Glutamatergic neuron (in vitro differentiated cells): Measurements from ENCODE around the gene KLHL1. TPM values are rescaled to one million over a fixed set of nuclear protein-coding genes. Genes with fewer than 3 reads are reported as not detected.
A peak's percentile ranks its signal among the peaks of the same experiment; 100 is the strongest.

Experiments used
- DNase-seq: peaks from one replicate; pipeline ENCODE4 v3.0.0; 2022
- H3K27ac Mint-ChIP-seq: one replicate; pipeline ENCODE4 v1.8.0; 2020; ENCODE audit warnings: mild to moderate bottlenecking, mixed read lengths, inconsistent platforms; ENCODE audit not compliant: unreplicated experiment
- H3K27me3 Mint-ChIP-seq: one replicate; pipeline ENCODE4 v1.8.0; 2020; ENCODE audit warnings: mild to moderate bottlenecking, moderate library complexity, mixed read lengths, inconsistent platforms; ENCODE audit not compliant: unreplicated experiment
- H3K36me3 Mint-ChIP-seq: one replicate; pipeline ENCODE4 v1.8.0; 2020; ENCODE audit warnings: mild to moderate bottlenecking, mixed read lengths, inconsistent platforms; ENCODE audit not compliant: unreplicated experiment
- H3K4me1 Mint-ChIP-seq: one replicate; pipeline ENCODE4 v1.8.0; 2020; ENCODE audit warnings: mild to moderate bottlenecking, low read depth, mixed read lengths, inconsistent platforms; ENCODE audit not compliant: unreplicated experiment
- H3K4me3 Mint-ChIP-seq: one replicate; pipeline ENCODE4 v1.8.0; 2020; ENCODE audit warnings: mild to moderate bottlenecking, mixed read lengths, inconsistent platforms; ENCODE audit not compliant: unreplicated experiment
- H3K9me3 Mint-ChIP-seq: one replicate; pipeline ENCODE4 v1.8.0; 2020; ENCODE audit warnings: mild to moderate bottlenecking, moderate library complexity, mixed read lengths, inconsistent platforms; ENCODE audit not compliant: unreplicated experiment
- total RNA-seq: library from RNA; stranded (reverse); fragmentation: NEBNext Ultra II Directional; extraction: Animal tissue kit (Norgen Biotek cat#: 25700); gene quantifications from one replicate; pipeline ENCODE4 v1.2.1, GENCODE V29; 2021; ENCODE audit not compliant: unreplicated experiment
- TF ChIP-seq, protein P1 (sequence below): fragments of 200-600 bp; sonication (generic); IDR thresholded peaks from one replicate; pipeline ENCODE4 v1.5.0; 2021; ENCODE audit not compliant: partially characterized antibody, unreplicated experiment

Gene KLHL1
- total RNA-seq, 1 donor from 2014 or later, result not detected

- TF ChIP-seq, protein P1, sequence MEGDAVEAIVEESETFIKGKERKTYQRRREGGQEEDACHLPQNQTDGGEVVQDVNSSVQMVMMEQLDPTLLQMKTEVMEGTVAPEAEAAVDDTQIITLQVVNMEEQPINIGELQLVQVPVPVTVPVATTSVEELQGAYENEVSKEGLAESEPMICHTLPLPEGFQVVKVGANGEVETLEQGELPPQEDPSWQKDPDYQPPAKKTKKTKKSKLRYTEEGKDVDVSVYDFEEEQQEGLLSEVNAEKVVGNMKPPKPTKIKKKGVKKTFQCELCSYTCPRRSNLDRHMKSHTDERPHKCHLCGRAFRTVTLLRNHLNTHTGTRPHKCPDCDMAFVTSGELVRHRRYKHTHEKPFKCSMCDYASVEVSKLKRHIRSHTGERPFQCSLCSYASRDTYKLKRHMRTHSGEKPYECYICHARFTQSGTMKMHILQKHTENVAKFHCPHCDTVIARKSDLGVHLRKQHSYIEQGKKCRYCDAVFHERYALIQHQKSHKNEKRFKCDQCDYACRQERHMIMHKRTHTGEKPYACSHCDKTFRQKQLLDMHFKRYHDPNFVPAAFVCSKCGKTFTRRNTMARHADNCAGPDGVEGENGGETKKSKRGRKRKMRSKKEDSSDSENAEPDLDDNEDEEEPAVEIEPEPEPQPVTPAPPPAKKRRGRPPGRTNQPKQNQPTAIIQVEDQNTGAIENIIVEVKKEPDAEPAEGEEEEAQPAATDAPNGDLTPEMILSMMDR, result no peak
- H3K27me3 Mint-ChIP-seq, result no peaks in the 10 kb centered on the region
- no peaks in the 10 kb centered on the region for H3K36me3 Mint-ChIP-seq
- no peaks in the 10 kb centered on the region for H3K4me1 Mint-ChIP-seq
- no peak for DNase-seq
- no peak overlapping the region for H3K4me3 Mint-ChIP-seq
- H3K9me3 Mint-ChIP-seq, result no peaks in the 10 kb centered on the region
- no peak overlapping the region for H3K27ac Mint-ChIP-seq
Observed at GRCh38 chr13:69956349-69956748, 151.9 kb downstream of the KLHL1 start.

DNA sequence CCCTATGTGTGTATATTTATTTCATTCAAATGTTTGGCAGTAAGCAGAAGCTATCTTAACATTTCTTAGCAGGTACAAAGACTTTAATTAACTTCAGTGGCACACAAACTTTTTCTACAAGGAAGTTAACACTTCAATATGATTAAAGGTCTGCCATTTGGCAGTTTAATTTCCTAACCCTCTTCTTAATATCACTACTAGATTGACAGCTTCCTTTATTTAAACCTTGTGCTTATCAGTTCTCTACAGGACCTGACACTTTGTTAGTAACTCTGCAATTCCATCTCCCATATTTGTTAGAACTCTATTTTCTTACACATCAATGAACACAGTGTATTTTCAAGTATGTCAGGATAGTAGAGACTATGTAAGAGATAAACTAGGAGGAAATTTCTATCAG is 153.0 kb downstream of the KLHL1 start:
- Mint-ChIP-seq H3K27me3 (no peaks in the 10 kb centered on the region), H3K4me1 (no peaks in the 10 kb centered on the region), H3K4me3 (no peak overlapping the region), H3K9me3 (no peaks in the 10 kb centered on the region), H3K27ac (no peak overlapping the region), H3K36me3 (no peaks in the 10 kb centered on the region)
- TF ChIP-seq, protein P1, result no peak
- no peak for DNase-seq

DNA sequence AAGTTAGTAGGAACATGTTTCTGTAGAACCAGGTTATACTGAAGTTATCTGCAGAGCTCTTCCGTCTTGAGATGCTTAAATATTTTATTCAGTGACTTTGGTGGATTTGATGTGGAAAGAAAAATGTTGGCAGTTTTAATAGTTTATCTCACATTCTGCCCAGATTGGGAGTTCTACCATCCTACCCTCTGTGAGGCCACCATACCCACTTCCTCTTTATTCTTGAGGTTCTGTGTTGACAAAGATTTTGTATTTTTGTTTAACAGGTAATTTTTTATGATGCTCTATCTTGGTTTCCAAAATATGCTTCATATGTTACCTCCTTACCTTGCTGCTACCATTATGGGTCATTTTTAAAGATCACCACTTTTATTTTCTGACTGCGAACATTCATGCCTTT is 156.8 kb downstream of the KLHL1 start:
- no peaks in the 10 kb centered on the region for H3K27me3 Mint-ChIP-seq
- no peak for DNase-seq
- no peaks in the 10 kb centered on the region for H3K9me3 Mint-ChIP-seq
- no peak overlapping the region for H3K27ac Mint-ChIP-seq
- H3K36me3 Mint-ChIP-seq, result no peaks in the 10 kb centered on the region
- no peak overlapping the region for H3K4me3 Mint-ChIP-seq
- H3K4me1 Mint-ChIP-seq, result no peaks in the 10 kb centered on the region
- TF ChIP-seq, protein P1, result no peak

GRCh38 chr13:69950160-69950559 is 158.1 kb downstream of the KLHL1 start:
- no peaks in the 10 kb centered on the region for H3K27me3 Mint-ChIP-seq
- H3K36me3 Mint-ChIP-seq, result no peaks in the 10 kb centered on the region
- H3K4me1 Mint-ChIP-seq, result no peaks in the 10 kb centered on the region

DNA sequence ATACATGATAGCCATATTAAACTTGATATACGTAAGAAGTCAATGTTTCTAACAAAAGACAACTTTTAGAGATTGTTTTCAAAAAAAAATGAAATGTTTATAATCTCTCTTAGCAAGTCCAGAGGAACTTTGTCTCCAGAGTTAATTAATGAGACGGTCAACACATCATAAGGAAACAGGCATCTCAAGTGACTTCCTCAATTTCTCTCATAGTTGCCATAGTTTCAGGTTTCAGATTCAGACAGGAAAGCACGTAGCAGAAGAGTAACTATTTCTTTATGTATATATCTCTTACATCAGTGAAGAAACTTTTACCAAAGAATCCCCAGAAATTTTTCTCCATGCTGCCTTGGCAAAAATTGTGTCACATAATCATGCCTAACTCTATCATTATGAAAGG is 160.2 kb downstream of the KLHL1 start:
- H3K4me3 Mint-ChIP-seq, result no peak overlapping the region
- no peak for DNase-seq
- TF ChIP-seq, protein P1, result no peak
- no peaks in the 10 kb centered on the region for H3K4me1 Mint-ChIP-seq
- H3K27ac Mint-ChIP-seq, result no peak overlapping the region
- no peaks in the 10 kb centered on the region for H3K36me3 Mint-ChIP-seq
- H3K27me3 Mint-ChIP-seq, result no peaks in the 10 kb centered on the region
- no peaks in the 10 kb centered on the region for H3K9me3 Mint-ChIP-seq

More at GRCh38 chr13:69950160-69950559, 158.1 kb downstream of the KLHL1 start:
- H3K27ac Mint-ChIP-seq, result peak overlapping the region; percentile 18
- TF ChIP-seq, protein P1, result no peak
- H3K4me3 Mint-ChIP-seq, result no peak overlapping the region
- no peaks in the 10 kb centered on the region for H3K9me3 Mint-ChIP-seq
- DNase-seq, result no peak
